ENCODE results near the gene SEL1L2.

DNA sequence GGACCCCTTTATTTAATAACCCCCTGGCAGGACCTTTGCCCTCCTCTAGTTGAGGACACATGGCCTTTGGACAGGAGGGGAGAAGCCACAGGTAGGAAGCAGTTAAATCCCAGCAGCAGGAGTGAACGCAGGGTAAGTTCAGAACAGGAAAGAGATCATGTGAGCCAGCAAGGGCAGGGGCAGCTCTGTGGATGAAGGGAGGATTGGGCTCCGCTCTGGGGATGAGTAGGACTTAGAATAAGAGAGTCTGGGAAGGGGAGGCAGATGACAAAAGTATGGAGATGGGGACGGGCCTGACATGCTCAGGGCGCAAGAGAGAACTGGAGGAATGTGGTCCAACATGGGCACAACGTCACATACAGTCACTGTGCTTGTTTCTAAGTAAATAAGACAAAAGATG, 116.6 kb downstream of the SEL1L2 start:
- TF ChIP-seq POLR2A (IDR thresholded peaks at IDR 0.05), result no peak
- TF ChIP-seq, protein P1, sequence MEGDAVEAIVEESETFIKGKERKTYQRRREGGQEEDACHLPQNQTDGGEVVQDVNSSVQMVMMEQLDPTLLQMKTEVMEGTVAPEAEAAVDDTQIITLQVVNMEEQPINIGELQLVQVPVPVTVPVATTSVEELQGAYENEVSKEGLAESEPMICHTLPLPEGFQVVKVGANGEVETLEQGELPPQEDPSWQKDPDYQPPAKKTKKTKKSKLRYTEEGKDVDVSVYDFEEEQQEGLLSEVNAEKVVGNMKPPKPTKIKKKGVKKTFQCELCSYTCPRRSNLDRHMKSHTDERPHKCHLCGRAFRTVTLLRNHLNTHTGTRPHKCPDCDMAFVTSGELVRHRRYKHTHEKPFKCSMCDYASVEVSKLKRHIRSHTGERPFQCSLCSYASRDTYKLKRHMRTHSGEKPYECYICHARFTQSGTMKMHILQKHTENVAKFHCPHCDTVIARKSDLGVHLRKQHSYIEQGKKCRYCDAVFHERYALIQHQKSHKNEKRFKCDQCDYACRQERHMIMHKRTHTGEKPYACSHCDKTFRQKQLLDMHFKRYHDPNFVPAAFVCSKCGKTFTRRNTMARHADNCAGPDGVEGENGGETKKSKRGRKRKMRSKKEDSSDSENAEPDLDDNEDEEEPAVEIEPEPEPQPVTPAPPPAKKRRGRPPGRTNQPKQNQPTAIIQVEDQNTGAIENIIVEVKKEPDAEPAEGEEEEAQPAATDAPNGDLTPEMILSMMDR (IDR thresholded peaks at IDR 0.05), result no peak
- no peak for TF ChIP-seq POLR2AphosphoS5 (IDR thresholded peaks at IDR 0.05)
- TF ChIP-seq EP300 (IDR thresholded peaks at IDR 0.05), result no peak

All from sigmoid colon (tissue), 4 donors.